ENCODE data around the gene UBC.

UBC gene

GRCh38 chr12:124914392-124915238 is at the start of gene UBC:
UBC (minus strand) TSS chr12:124914650; CDS start chr12:124913771, 879 bp downstream.
- peak; percentile 78 to 83 for DNase-seq (ENCODE audit: low read depth in 2 of 2)

GRCh38 chr12:124963211-124963610 is 48.8 kb upstream of the UBC start:
- no peak for DNase-seq (ENCODE audit: low read depth in 2 of 2)

GRCh38 chr12:124961055-124961454 is 46.6 kb upstream of the UBC start:
- no peak for DNase-seq (ENCODE audit: low read depth in 2 of 2)

- no peak for DNase-seq (ENCODE audit: low read depth in 2 of 2)
Measured at GRCh38 chr12:124956571-124956970, 42.1 kb upstream of the UBC start.

GRCh38 chr12:124954771-124955170 is 40.3 kb upstream of the UBC start:
- no peak for DNase-seq (ENCODE audit: low read depth in 2 of 2)

GRCh38 chr12:124953689-124954405 is 39.4 kb upstream of the UBC start:
- no peak for DNase-seq (ENCODE audit: low read depth in 2 of 2)

GRCh38 chr12:124952801-124953200 is 38.4 kb upstream of the UBC start:
- no peak for DNase-seq (ENCODE audit: low read depth in 2 of 2)

- DNase-seq (ENCODE audit: low read depth in 2 of 2): no peak
Measured at GRCh38 chr12:124952295-124952694, 37.8 kb upstream of the UBC start.

GRCh38 chr12:124949779-124950728 is 35.6 kb upstream of the UBC start:
- DNase-seq (ENCODE audit: low read depth in 2 of 2): no peak

GRCh38 chr12:124949066-124949465 is 34.6 kb upstream of the UBC start:
- DNase-seq (ENCODE audit: low read depth in 2 of 2): no peak

- no peak for DNase-seq (ENCODE audit: low read depth in 2 of 2)
Measured at GRCh38 chr12:124947561-124948398, 33.3 kb upstream of the UBC start.

- DNase-seq (ENCODE audit: low read depth in 2 of 2): no peak
Measured at GRCh38 chr12:124947013-124947412, 32.6 kb upstream of the UBC start.

GRCh38 chr12:124946447-124946793 is 32.0 kb upstream of the UBC start:
- no peak for DNase-seq (ENCODE audit: low read depth in 2 of 2)

- DNase-seq (ENCODE audit: low read depth in 2 of 2): no peak
Measured at GRCh38 chr12:124941170-124941527, 26.7 kb upstream of the UBC start.

GRCh38 chr12:124940393-124941169 is 26.1 kb upstream of the UBC start:
- peak; percentile 72 to 81 for DNase-seq (ENCODE audit: low read depth in 2 of 2)

- DNase-seq (ENCODE audit: low read depth in 2 of 2): no peak
Measured at GRCh38 chr12:124940143-124940392, 25.6 kb upstream of the UBC start.

GRCh38 chr12:124939421-124940142 is 25.1 kb upstream of the UBC start:
- DNase-seq (ENCODE audit: low read depth in 2 of 2): peak; percentile 84 to 89

- peak in 1 of 2 experiments; percentile 35 for DNase-seq (ENCODE audit: low read depth in 2 of 2)
Measured at GRCh38 chr12:124939079-124939420, 24.6 kb upstream of the UBC start.

- DNase-seq (ENCODE audit: low read depth in 2 of 2): no peak
Measured at GRCh38 chr12:124938587-124938986, 24.1 kb upstream of the UBC start.

GRCh38 chr12:124938108-124938507 is 23.7 kb upstream of the UBC start:
- DNase-seq (ENCODE audit: low read depth in 2 of 2): no peak

Measured in stimulated activated CD4-positive, alpha-beta T cell treated with anti-CD3 and anti-CD28 coated beads, Interleukin-12 subunit alpha, Interleukin-12 subunit beta, amount 100 ng/mL, for 24 hours (primary cell).